ENCODE measurements around the gene GRIK4.

GRIK4 gene

DNA sequence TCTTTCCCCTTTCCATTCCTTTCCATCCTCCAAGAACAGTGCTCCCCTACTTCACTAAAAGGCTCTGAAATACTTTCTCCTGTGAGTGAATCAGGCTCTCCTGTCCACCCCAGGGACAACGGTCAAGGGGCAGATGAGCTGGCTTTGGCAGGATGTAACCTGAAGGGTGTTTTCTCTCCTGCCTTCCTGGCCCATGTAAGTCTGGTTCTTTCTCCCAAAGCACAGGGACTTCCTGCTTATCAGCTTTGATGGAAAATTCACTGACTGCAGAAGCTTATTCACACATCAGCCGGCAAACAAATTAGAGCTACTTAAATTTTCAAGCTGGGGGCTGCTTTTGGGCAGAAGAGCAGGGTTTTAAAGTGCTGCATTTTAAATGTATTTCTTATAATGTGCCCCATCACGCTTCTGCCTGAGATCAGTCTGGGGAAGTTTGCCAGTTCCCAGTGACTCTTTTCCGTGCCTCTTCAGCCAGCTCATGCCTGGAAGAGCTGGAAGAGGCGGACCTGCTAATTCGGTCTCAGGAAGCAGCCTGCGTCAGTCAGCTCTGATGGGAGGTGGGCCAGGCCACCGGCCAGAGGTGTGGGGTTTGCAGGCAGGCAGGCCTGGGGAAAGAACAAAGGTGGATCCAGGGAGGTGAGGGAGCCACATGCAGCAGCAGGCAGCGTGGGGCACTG lies 372.0 kb downstream of the GRIK4 start:
- DNase-seq (ENCODE audit: low spot score) = no peak

- DNase-seq (ENCODE audit: low spot score) = no peak
These were observed 372.8 kb downstream of the GRIK4 start for GRCh38 chr11:120884154-120885020.

DNA sequence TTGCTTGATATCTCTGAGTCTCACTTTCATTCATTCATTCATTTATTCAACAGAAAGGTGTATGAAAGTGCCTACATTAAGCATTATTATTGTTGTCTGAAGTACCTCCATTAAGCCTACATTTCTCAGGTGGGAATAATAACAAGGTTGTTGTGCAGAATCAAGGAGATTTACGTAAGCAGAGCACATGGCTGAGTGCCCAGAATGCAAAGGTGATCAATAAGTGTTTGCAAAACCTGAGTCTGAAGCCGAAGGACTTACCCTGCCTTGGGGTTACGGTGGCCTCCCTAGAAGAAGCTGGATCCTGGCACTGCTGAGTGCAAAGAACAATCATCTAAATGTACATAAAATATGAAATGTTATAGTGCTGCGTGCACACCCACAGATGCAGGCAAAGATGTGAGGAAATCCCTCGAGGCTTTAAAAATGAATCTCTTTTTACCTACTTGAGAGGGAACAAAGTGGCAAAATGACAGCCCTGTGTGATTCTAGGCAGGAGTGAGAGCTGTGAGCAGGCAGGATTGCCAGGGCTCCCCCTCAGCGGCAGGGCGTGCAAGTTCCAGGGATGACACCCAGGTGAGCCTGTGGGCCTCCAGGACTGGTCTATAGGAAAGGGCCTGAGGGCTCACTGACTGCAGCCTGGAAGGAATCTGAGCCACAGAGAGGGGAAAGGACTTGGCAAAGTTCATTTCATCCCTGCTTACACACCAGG lies 379.2 kb downstream of the GRIK4 start:
- no peak for DNase-seq (ENCODE audit: low spot score)

GRCh38 chr11:120893440-120894201 lies 382.1 kb downstream of the GRIK4 start:
- no peak for DNase-seq (ENCODE audit: low spot score)

DNA sequence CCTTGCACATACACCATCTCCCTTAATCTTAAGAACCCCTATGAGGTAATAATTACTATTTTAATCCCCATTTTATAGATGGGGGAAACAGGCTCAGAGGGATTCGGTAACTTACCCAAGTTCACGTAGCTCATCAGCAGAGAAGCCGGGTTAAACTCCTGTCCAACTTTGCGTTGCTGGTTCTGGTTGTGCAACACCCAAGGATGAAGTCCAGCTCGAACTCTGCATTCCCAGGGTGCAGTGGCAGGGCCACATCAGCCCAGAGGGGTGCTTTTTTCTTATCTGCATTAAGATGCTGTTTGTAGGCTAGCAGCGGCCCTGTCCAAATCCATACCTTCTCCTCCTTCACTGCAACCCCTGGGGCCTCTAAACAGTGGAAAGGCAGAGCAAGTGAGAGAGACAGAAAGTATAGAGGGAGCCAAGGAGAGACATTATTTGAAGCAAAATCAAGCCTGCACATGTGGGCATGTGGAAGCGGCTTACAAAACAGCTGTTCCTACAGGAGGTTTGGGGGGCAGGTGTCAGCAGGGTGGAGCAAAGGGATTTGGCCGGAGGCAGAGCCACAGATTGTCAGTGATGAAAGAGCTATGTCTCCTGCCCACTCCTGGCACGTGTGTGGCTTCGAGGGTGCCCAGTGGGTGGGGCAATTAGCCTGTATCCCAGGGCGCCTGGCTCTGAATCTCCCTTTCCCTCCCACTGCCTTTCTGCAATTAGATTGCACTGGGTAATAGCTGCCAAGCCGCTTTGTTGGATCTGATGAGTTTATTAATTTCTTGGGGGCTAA lies 382.8 kb downstream of the GRIK4 start:
- no peak for DNase-seq (ENCODE audit: low spot score)

GRCh38 chr11:120896687-120897086 lies 385.1 kb downstream of the GRIK4 start:
- no peak for DNase-seq (ENCODE audit: low spot score)

GRCh38 chr11:120898568-120898967 lies 387.0 kb downstream of the GRIK4 start:
- DNase-seq (ENCODE audit: low spot score) = no peak

DNA sequence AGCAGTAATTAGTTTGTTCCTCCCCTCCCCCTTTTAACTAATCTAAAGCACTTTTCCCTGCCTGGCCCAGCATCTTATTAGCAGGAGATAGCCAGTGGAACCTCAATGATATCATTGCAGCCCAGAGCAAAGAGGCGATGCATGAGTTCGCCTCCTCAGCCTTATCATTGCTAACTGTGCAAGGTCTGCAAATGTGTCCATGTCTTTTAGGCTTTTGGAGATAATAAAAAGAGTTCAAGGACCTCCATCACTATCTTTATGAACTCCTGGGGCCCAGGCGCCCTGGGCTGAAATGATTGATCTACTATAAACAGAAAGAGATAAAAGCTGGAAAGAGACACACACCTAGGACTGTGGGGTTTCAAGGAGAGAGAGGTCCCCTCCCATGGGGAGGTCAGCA lies 388.2 kb downstream of the GRIK4 start:
- no peak for DNase-seq (ENCODE audit: low spot score)

DNA sequence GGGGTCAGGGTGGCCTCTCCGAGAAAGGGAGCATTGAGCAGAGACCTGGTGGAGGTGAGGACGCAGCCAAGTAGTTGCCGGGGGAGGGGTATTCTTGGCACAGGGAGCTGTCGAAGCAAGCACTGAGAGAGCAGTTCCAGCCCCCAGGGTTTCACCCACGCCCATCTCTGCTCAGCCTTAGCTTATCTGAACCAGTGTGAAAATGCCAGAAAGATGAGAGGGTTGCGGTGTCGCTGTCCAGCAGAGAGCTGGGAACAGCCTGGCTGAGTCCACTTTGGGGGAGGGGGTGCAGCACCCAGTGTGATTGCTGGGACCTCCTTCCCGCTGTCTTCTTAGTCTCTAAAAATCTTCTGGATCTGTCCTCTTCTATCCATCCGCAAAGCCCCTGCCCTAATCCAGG lies 389.1 kb downstream of the GRIK4 start:
- DNase-seq (ENCODE audit: low spot score) = no peak

GRCh38 chr11:120903686-120904085 lies 392.1 kb downstream of the GRIK4 start:
- no peak for DNase-seq (ENCODE audit: low spot score)

- DNase-seq (ENCODE audit: low spot score) = no peak
These were observed 392.6 kb downstream of the GRIK4 start for GRCh38 chr11:120904116-120904515.

GRCh38 chr11:120906766-120907165 lies 395.2 kb downstream of the GRIK4 start:
- no peak for DNase-seq (ENCODE audit: low spot score)

DNA sequence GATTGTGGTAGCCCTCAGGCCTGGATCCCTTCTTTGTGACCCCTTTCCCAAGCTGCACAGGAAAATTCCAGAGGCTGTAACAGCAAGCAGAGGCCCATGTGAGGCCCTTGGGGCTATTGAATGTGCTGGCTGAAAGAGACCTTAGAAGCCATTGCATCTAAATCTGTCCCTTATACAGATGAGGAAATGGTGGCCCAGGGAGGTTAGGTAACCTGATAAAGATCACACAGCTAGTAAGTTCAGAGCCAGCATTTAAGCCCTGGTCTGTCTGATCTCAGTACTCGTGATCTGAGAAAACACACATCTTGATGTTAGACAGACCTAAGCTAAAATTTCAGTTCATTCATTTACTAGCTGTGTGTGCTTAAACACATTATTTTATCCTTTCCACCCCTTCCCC lies 396.4 kb downstream of the GRIK4 start:
- no peak for DNase-seq (ENCODE audit: low spot score)

- DNase-seq (ENCODE audit: low spot score) = no peak
These were observed 397.1 kb downstream of the GRIK4 start for GRCh38 chr11:120908461-120909181.

DNA sequence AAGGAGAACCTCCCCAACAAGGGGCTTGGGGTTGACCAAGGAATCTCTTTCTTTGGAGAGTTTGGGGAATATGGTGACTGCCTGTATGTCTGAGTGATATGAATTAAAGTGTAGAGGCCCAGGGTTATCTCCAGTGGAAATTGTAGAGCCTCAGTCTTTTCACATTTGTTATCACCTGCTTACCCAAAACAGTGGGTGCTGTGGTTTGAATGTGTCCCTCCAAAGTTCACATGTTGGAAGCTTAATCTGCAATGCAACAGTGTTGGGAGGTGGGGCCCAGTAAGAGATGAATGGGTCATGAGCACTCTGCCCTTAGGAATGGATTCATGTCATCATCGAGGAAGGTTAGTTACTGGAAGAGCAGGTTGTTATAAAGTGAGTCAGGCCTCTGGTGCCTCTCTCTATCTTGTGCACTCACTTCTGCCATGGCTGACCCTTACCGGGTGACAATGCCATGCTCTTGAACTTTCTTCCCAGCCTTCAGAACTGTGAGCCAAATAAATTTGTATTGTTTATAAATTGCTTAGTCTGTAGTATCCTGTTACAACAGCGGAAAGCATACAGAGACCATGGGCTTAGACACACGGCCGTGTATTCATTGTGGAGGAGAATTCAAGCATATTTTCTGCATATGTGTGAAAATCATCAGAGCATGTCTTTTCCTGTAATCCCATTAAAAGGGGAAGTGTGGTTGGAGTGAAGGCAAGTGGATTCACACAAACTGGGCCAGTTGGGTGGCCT lies 398.3 kb downstream of the GRIK4 start:
- no peak for DNase-seq (ENCODE audit: low spot score)

- DNase-seq (ENCODE audit: low spot score) = no peak
These were observed 400.4 kb downstream of the GRIK4 start for GRCh38 chr11:120911943-120912342.

GRCh38 chr11:120912504-120912903 lies 401.0 kb downstream of the GRIK4 start:
- DNase-seq (ENCODE audit: low spot score) = no peak

GRCh38 chr11:120912915-120913314 lies 401.4 kb downstream of the GRIK4 start:
- no peak for DNase-seq (ENCODE audit: low spot score)

GRCh38 chr11:120914021-120914420 lies 402.5 kb downstream of the GRIK4 start:
- DNase-seq (ENCODE audit: low spot score) = no peak

DNA sequence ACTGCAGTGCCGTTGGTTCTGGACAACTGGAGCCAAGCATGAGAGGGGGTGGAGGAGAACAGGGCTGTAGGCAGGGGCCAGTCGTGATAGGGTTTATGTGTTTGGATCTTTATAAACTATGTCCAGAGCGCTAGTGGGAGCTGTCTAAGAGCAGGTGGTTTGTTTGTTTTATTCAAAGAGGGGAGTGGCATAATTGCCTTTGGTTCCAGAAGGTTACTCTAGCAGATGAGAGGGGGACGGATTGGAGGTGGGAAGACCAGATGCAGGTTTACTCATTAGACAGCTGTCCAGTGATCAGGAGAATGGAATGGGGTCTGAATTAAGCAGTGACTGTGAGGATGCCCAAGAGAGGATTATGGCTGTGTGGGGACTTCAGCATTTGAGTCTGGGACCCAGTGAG lies 403.1 kb downstream of the GRIK4 start:
- DNase-seq (ENCODE audit: low spot score) = no peak
